Fibroblast of lung (primary cell): Measurements from ENCODE around the gene SPEM1. TPM values are rescaled to one million over a fixed set of nuclear protein-coding genes. Genes with fewer than 3 reads are reported as not detected.

Experiments used
- DNase-seq, 2 donors: peaks; one replicate each; pipeline versions ENCODE4 v3.0.0 to v3.0.0-alpha.2; 2010; ENCODE audit warnings: low read depth in 2 of 2
- H2AFZ ChIP-seq: 2 replicates; pipeline ENCODE4 v1.5.1; 2012; ENCODE audit warnings: low read length, control low read depth, inconsistent platforms
- H3K27ac ChIP-seq: 2 replicates; pipeline ENCODE4 v1.5.1; 2011; ENCODE audit warnings: low read length, control low read depth; ENCODE audit not compliant: insufficient read depth
- H3K27me3 ChIP-seq: 2 replicates; pipeline ENCODE4 v1.5.1; 2011; ENCODE audit warnings: mild to moderate bottlenecking, low read length; ENCODE audit not compliant: control insufficient read depth, insufficient read depth
- H3K36me3 ChIP-seq: 2 replicates; pipeline ENCODE4 v1.5.1; 2011; ENCODE audit warnings: low read length; ENCODE audit not compliant: control insufficient read depth, insufficient read depth
- H3K4me1 ChIP-seq: 2 replicates; pipeline ENCODE4 v1.5.1; 2011; ENCODE audit warnings: low read length; ENCODE audit not compliant: control insufficient read depth, insufficient read depth; ENCODE audit errors: extremely low read depth
- H3K4me2 ChIP-seq: 2 replicates; pipeline ENCODE4 v1.5.1; 2011; ENCODE audit warnings: low read length, control low read depth; ENCODE audit not compliant: insufficient read depth; ENCODE audit errors: extremely low read depth
- H3K4me3 ChIP-seq, 4 experiments: fragments of 200-600 bp in 1 of 4; sonication (generic) in 1 of 4; replicated peaks in 1 of 4; 2 replicates each; pipeline ENCODE4 v1.5.1; 2011 to 2016; ENCODE audit warnings: low read length in 4 of 4, low read depth in 3 of 4, mild to moderate bottlenecking in 3 of 4, control low read depth in 2 of 4, inconsistent platforms in 1 of 4, mixed read lengths in 1 of 4; ENCODE audit not compliant: insufficient read depth in 1 of 4; ENCODE audit errors: control extremely low read depth in 1 of 4
- H3K79me2 ChIP-seq: 2 replicates; pipeline ENCODE4 v1.5.1; 2012; ENCODE audit warnings: mild to moderate bottlenecking, low read length, inconsistent platforms; ENCODE audit not compliant: control insufficient read depth, insufficient read depth
- H3K9ac ChIP-seq: 2 replicates; pipeline ENCODE4 v1.5.1; 2011; ENCODE audit warnings: mild to moderate bottlenecking, low read length, control low read depth; ENCODE audit not compliant: insufficient read depth
- H3K9me3 ChIP-seq: 2 replicates; pipeline ENCODE4 v1.5.1; 2012; ENCODE audit warnings: low read depth, low read length; ENCODE audit not compliant: control insufficient read depth, insufficient read depth
- H4K20me1 ChIP-seq: 2 replicates; pipeline ENCODE4 v1.5.1; 2011; ENCODE audit warnings: low read length; ENCODE audit not compliant: control insufficient read depth, insufficient read depth; ENCODE audit errors: extremely low read depth
- EZH2 ChIP-seq: IDR thresholded peaks from 2 replicates; pipeline ENCODE4 v1.5.1; 2012; ENCODE audit warnings: low read length, control low read depth, mild to moderate bottlenecking; ENCODE audit errors: missing control alignments
- polyA plus RNA-seq, 2 donors: library from polyadenylated mRNA; depleted of rRNA in 1 of 2; stranded (reverse) in 1 of 2; unstranded in 1 of 2; fragments of >200 nt; gene quantifications; 2 replicates each; pipeline ENCODE4 v1.2.1, GENCODE V29; 2011 to 2012; ENCODE audit warnings: missing spikeins in 1 of 2
- total RNA-seq: library from RNA; depleted of rRNA; stranded (reverse); fragments of >200 nt; gene quantifications from 2 replicates; pipeline ENCODE4 v1.2.1, GENCODE V29; 2014
- TF ChIP-seq, protein P1 (sequence below), 2 donors: IDR thresholded peaks in 1 of 2; conservative IDR thresholded peaks in 1 of 2; 1 replicate in 1 of 2; 2 replicates in 1 of 2; pipeline ENCODE4 v1.5.1; 2011 to 2012; ENCODE audit warnings: low read length in 2 of 2, control low read depth in 1 of 2, inconsistent platforms in 1 of 2, low read depth in 1 of 2, mild to moderate bottlenecking in 1 of 2

The SPEM1 gene
- total and polyA plus RNA-seq, 2 donors (not counting 1 experiment from before 2014, with no cell fraction given) = not detected

DNA sequence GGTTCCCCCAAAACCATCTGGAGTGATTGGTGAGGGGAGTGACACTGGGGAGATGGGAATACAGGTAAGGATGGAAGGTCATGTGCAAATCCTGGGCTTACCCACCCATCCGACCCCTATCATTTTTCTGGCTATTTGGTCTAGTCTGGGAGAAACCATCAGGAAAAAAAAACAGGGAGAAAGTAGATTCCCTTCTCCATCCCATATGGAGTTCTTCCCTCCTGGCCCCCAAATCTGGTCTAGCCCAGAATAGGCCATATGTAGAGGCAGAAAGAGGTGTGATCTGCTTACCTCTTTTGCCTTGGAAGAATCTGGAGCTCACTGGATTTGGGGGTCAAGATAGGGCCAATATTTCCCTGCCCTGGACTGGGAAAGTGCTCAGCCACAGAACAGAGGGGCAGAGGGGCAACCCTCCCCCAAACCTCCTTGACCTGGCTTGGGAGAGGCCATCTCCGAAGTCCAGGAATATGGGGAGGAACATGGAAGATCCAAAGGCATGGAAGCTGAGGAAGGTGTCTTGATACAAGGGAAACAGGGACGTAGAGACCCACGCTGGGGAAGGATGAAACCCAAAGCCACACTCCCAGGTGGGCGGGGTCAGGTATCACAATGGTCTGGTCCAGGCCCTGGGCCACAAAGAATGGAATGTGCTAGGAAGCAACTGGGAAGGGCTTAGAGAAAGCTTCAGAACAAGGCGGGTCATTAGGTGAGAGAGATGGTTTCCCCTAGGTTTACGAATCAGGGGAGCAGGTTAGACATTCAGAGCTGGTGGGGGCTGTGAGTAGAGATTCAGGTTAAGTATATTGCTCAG is 40.9 kb downstream of the SPEM1 start:
- no peak overlapping the region for H3K9ac ChIP-seq
- no peak overlapping the region for H3K4me2 ChIP-seq

DNA sequence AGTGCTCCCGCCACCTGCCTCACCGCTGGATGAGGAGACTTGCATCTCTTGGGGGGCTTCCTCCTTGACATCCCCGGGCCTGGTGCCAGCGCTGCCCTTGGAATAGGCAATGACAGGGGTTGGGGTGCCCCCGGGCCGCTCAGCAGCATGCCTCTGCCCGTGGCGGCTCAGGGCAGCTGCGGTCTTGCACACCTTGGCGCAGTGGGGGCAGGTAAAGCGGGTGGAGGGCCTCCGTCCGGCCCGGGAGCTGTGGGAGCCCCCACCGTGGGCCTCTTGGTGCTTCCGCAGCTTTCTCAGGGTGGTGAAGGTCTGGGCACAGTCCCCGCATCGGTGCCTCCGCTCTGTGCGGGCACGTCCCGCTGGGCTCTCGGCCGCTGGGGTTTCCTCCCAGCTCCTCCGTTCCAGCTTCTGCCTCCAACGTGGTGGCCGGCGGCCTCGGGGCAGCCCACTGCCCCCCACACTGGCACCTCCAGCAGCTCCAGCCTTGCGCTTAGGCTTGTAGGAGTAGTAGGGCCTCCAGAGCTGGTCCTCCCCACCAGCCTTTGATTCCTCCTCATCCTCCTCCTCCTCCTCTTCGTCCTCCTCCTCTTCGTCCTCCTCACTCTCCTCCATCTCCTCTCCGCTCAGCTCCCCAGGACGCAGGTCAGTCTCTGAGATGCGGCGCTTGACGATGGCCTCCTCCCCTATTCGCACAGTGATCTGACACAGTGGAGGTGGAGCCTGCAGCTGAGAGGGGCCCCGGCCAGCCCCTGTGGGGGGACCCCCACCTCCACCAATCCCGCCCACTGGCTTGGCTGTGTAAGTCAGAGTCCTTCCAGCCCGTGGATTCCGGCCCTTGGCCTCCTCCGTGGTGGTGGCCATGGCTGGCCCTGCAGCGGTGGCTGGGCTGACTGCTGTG is 42.6 kb downstream of the SPEM1 start:
- H2AFZ ChIP-seq = no peak overlapping the region
- no peaks in the 10 kb centered on the region for H3K9me3 ChIP-seq
- no peaks in the 10 kb centered on the region for H3K27me3 ChIP-seq
- H3K9ac ChIP-seq = no peak overlapping the region
- peaks cover 13% of the 10 kb centered on the region for H3K4me1 ChIP-seq
- H4K20me1 ChIP-seq = no peaks in the 10 kb centered on the region
- H3K36me3 ChIP-seq = peaks cover 22% of the 10 kb centered on the region
- no peak overlapping the region for H3K4me2 ChIP-seq
- TF ChIP-seq, protein P1, sequence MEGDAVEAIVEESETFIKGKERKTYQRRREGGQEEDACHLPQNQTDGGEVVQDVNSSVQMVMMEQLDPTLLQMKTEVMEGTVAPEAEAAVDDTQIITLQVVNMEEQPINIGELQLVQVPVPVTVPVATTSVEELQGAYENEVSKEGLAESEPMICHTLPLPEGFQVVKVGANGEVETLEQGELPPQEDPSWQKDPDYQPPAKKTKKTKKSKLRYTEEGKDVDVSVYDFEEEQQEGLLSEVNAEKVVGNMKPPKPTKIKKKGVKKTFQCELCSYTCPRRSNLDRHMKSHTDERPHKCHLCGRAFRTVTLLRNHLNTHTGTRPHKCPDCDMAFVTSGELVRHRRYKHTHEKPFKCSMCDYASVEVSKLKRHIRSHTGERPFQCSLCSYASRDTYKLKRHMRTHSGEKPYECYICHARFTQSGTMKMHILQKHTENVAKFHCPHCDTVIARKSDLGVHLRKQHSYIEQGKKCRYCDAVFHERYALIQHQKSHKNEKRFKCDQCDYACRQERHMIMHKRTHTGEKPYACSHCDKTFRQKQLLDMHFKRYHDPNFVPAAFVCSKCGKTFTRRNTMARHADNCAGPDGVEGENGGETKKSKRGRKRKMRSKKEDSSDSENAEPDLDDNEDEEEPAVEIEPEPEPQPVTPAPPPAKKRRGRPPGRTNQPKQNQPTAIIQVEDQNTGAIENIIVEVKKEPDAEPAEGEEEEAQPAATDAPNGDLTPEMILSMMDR (conservative IDR thresholded peaks at IDR 0.05 in 1 of 2, IDR thresholded peaks at IDR 0.05 in 1 of 2; ENCODE audit: low read depth in 1 of 2, low read length in 2 of 2) = no peak
- no peak for TF ChIP-seq EZH2
- DNase-seq = no peak
- no peak overlapping the region for H3K4me3 ChIP-seq
- no peak overlapping the region for H3K27ac ChIP-seq
- H3K79me2 ChIP-seq = peaks cover 10% of the 10 kb centered on the region

More for the DNA sequence above, 40.9 kb downstream of the SPEM1 start:
- TF ChIP-seq, protein P1 (conservative IDR thresholded peaks at IDR 0.05 in 1 of 2, IDR thresholded peaks at IDR 0.05 in 1 of 2; ENCODE audit: low read depth in 1 of 2, low read length in 2 of 2) = no peak
- TF ChIP-seq EZH2 = no peak
- H4K20me1 ChIP-seq = no peaks in the 10 kb centered on the region
- no peak for DNase-seq
- no peaks in the 10 kb centered on the region for H3K27me3 ChIP-seq
- no peak overlapping the region for H3K4me3 ChIP-seq
- H3K79me2 ChIP-seq = no peaks in the 10 kb centered on the region
- H3K36me3 ChIP-seq = peaks cover 22% of the 10 kb centered on the region
- no peaks in the 10 kb centered on the region for H3K9me3 ChIP-seq
- H3K27ac ChIP-seq = no peak overlapping the region
- H3K4me1 ChIP-seq = no peaks in the 10 kb centered on the region
- H2AFZ ChIP-seq = no peak overlapping the region

DNA sequence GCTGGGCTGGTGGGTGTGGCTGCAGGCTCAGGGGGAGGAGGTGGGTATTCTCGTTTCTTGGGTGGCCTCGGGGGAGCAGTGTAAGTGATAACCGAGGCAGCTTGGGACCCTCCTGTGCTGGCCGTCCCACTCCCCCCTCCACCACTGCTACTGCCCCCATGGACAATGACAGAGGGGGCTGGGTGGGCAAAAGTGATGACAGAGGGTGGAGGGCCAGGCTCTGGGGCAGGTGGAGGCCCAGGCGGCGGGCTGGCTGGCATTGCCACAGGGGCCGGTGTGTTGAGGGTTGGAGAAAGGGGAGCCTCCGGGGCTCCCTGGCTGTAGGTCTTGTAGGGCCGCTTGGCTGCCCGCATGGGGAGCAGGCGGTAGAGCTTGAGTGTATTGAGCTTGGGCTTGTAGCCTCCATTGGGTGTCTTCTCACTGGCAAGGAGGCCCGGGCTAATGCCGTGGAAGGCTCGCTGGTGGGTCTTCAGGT is 43.3 kb downstream of the SPEM1 start:
- Histone ChIP-seq H3K4me2 (no peak overlapping the region), H3K27ac (no peak overlapping the region), H2AFZ (no peak overlapping the region), H3K4me1 (peaks cover 14% of the 10 kb centered on the region), H3K79me2 (peaks cover 15% of the 10 kb centered on the region), H3K9ac (no peak overlapping the region), H4K20me1 (no peaks in the 10 kb centered on the region), H3K4me3 (no peak overlapping the region), H3K9me3 (no peaks in the 10 kb centered on the region), H3K36me3 (peaks cover 22% of the 10 kb centered on the region), H3K27me3 (no peaks in the 10 kb centered on the region)
- no peak for DNase-seq
- TF ChIP-seq EZH2 = no peak
- TF ChIP-seq, protein P1 (conservative IDR thresholded peaks at IDR 0.05 in 1 of 2, IDR thresholded peaks at IDR 0.05 in 1 of 2; ENCODE audit: low read depth in 1 of 2, low read length in 2 of 2) = no peak
